Right kidney (tissue), 9 donors: Measurements from ENCODE around the gene TUBB.

Experiments
- DNase-seq: peaks from one replicate; pipeline ENCODE4 v3.0.0-alpha.2; 2016
- long read RNA-seq, 8 donors: transcript quantifications; one replicate each; lab custom pipeline, GENCODE V29; 2026

The TUBB gene
- long read RNA-seq, donor 1, transcript TUBB-205 (4 exons, 2,670 nt): major isoform, 793 of 1,213 reads
- long read RNA-seq, donor 1, partial matches to known transcripts: 329 of 1,213 reads
- long read RNA-seq, donor 1, other reads (novel, unspliced or antisense): 91 of 1,213 reads
- long read RNA-seq, donor 2, transcript TUBB-205 (4 exons, 2,670 nt): major isoform, 455 of 941 reads
- long read RNA-seq, donor 2, partial matches to known transcripts: 481 of 941 reads
- long read RNA-seq, donor 2, other reads (novel, unspliced or antisense): 5 of 941 reads
- long read RNA-seq, donor 3, transcript TUBB-205 (4 exons, 2,670 nt): major isoform, 263 of 279 reads
- long read RNA-seq, donor 3, partial matches to known transcripts: 16 of 279 reads
- long read RNA-seq, donor 3, other reads (novel, unspliced or antisense): 0 of 279 reads
- long read RNA-seq, donor 4, transcript TUBB-205 (4 exons, 2,670 nt): major isoform, 450 of 508 reads
- long read RNA-seq, donor 4, partial matches to known transcripts: 58 of 508 reads
- long read RNA-seq, donor 4, other reads (novel, unspliced or antisense): 0 of 508 reads
- long read RNA-seq, donor 5, transcript TUBB-205 (4 exons, 2,670 nt): major isoform, 651 of 696 reads
- long read RNA-seq, donor 5, partial matches to known transcripts: 38 of 696 reads
- long read RNA-seq, donor 5, other reads (novel, unspliced or antisense): 7 of 696 reads
- long read RNA-seq, donor 6, transcript TUBB-205 (4 exons, 2,670 nt): major isoform, 463 of 519 reads
- long read RNA-seq, donor 6, partial matches to known transcripts: 56 of 519 reads
- long read RNA-seq, donor 6, other reads (novel, unspliced or antisense): 0 of 519 reads
- long read RNA-seq, donor 7, transcript TUBB-205 (4 exons, 2,670 nt): major isoform, 854 of 1,022 reads
- long read RNA-seq, donor 7, partial matches to known transcripts: 117 of 1,022 reads
- long read RNA-seq, donor 7, other reads (novel, unspliced or antisense): 51 of 1,022 reads
- long read RNA-seq, donor 8, transcript TUBB-205 (4 exons, 2,670 nt): major isoform, 561 of 784 reads
- long read RNA-seq, donor 8, partial matches to known transcripts: 214 of 784 reads
- long read RNA-seq, donor 8, other reads (novel, unspliced or antisense): 7 of 784 reads

DNA sequence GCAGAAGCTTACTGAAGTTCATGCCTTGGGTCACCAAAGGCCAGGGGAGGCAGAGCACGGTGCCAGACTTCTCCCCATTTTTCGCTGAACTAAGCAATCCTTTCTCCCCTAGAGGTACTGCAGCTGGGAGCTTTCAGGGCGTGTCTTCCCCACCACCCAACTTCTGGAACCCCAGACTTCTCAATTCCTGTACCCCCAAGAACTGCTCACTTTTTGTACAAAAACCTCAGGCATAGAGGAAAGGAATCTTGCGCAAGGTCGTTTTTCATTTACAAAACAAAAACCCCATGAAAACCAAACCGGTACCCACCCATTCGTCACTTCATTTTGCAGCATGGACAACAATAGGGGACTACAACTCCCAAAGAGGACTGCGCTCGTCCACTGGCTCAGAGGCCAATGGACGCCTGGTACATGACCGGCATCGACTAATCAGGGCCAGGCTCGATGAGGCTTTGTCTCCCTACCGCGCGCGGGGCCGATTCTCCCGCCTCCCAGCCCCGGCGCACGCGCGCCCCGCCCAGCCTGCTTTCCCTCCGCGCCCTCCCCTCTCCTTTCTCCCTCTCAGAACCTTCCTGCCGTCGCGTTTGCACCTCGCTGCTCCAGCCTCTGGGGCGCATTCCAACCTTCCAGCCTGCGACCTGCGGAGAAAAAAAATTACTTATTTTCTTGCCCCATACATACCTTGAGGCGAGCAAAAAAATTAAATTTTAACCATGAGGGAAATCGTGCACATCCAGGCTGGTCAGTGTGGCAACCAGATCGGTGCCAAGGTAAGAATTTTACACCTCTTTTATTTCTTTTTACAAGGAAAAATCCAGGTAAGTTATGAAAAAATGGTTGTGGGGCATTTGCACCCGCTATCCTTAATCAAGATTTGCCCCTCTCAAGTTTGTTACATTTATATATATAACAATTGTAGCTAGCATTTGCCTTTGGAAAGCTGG, at the start of gene TUBB:
Gene TUBB (plus strand): TSS at position 562 of the 947 bp plus-strand sequence. CDS start 155 bp downstream, at position 717.
- peak; percentile 89 for DNase-seq

DNA sequence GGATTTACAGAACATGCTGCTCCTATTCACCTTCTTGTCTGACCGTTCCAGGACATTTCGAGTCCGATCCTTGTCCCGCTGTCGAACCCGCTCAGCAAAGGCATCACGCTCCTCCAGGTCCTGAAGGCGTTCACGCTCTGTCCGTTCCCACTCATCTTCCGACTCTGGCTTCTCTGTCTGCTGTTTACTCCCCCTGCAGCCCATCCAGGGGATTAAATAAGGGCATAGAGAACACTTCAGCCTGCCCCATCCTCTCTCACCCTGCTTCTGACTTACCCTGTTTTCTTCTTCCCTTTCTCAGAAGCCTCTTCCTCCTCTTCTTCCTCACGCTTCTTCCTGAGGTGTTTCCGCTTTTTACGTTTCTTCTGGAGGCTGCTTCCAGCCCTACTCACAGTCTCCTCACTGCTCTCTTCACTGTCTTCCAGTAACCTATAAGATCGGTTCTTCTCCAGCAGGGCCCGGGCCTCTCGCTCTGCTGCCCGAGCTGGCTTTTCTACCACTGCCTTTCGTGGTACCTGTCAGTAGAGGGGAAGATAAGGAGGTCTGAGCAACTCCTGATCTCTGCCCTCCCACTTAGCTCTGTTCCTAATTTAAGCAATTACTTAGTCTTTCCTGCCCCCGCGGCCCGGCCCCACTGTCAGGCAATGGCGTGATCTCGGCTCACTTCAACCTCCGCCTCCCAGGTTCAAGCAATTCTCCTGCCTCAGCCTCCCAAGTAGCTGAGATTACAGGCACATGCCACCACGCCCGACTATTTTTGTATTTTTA, 49.2 kb upstream of the TUBB start:
- DNase-seq: no peak

DNA sequence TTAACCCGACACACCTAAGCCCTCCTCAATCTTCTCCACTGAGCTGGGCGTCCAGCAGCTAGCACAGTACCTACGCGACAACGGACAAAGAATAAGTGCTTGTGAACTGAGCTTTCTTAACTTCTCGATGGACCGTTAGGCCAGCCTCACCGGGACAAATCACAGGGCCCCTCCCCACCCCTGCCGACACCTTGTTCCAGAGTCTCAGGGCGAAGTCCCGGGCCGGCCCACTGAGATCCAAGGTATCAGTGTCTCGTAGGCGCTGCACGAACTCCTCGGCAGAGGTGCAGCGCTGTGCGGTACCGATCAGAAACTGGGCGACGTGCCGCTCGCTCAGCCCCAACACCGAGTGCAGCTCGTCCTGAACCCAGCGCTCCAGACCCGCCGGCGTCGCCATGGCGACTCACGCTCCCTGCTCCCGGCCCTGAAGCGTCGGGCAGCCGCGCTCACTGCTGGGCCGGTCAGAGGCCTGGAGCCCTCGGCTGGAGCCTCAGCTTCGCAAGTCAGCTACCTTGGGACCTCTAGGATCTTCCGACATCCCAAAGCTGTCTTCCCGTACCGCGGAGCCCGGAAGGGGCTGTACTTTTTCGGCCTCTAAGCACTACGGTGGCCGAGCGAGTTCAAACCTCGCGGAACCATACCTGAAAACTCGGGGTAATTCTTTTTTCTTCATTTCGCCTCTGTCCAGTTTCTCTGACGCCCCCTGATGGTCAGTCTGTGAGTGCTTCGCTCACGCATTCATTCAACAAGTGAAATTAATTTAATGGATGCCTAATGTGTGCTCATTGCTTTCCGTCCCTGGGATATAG, 47.5 kb upstream of the TUBB start, which contains the start of gene DHX16:
Gene DHX16 (minus strand): TSS at position 562 of the 809 bp plus-strand sequence. CDS start 165 bp downstream, at position 397.
- peak; percentile 91 for DNase-seq

DNA sequence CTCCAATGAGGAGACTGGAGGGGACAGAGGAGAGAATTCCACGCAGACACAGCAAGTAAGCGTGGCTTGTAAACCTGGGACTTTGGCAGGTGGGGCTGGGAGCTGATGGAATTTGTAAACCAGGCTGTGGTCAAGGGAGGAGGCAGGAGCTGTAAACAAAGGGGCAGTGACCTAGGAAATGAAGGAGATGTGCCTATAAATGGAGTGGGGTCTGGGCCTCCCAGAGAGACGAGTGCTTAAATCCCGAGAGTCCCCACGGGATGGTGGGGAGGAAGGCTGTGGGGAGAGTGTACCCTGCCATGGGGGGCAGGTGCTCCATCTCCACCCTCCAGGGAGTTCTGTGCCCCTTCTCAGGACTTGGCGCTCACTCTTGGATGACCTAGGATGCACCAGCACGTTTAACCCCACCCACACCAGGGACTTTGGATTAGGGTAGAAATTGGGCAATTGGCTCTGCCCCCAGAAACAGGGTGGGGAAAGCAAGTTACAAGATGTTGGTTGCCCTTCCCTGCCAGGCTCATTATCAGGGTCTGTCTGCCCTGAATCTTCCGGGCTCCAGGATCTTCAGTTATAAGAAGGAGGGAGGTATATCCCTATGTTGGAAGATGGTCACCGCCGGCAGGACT, 43.4 kb upstream of the TUBB start:
- DNase-seq: no peak

DNA sequence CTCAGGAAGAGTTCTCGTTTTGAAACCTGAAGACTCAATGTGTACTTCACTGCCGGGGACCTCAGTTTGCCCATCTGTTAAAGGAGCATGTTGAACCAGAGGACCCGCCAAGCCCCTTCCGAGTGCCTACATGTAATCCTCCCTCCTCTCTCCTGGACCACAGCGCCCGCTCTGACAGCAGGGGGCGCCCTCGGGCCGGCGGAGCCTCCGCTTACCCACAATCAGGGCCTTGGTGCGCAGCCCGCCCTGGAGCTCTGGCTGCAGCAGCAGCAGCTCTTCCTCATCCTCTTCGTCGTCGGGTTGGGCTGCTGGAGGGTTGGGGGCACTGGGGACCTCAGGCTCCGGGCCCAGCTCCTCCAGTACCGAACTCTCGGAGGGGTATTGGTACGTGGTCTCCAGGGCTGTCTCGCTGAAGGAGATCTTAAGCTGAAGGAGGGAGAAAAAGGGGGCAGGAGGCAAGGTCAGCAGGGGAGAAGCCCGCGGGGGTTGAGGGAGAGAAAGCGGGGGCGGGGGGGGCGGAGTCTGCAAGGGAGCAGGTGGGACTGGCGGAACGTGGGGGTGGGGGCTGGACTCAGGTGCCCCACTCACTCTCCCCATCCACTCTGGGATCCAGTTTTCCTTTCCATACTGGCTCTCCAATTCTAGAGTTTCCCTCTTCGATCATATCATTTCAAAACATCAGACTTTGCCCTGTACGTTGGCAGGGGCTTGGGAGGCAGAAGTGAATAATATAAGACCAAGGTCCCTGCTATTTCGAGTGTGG, 41.0 kb upstream of the TUBB start:
- peak; percentile 78 for DNase-seq

DNA sequence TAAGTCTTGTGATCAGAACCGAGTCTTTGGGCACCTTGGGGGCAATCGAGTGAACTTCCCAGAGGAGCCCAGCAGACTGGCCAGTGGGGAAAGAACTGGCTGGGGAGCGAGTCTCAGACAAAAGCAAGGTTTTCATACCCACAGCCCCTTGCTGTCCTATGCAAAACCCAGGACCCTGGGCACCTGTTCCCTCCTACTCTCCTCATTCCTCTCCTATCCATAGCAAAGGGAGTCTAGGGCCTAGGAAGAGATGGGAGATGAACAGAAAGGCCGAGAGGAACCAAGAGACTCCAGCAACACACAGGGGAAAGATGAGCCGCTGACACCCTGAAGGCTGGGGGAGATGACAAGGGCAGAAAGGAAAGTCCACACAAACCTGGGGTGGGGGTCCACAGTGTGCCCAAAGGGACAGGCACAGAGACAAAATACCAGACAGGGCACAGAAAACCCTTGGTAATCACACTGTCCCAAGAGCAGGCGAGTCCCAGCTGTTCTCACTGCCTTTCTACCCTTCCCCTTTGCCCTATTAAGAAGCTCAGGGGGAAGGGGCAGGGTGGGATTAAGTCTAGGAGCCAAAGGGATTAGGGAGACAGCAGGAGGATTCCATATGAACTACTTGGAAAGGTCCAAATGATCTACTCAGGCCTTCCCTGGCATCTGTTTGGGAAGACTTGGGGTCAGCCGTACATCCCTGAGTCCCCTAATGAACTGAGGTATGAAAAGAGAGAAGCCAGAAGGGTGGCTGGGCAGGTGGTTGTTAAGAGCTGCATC, 40.2 kb upstream of the TUBB start:
- no peak for DNase-seq

DNA sequence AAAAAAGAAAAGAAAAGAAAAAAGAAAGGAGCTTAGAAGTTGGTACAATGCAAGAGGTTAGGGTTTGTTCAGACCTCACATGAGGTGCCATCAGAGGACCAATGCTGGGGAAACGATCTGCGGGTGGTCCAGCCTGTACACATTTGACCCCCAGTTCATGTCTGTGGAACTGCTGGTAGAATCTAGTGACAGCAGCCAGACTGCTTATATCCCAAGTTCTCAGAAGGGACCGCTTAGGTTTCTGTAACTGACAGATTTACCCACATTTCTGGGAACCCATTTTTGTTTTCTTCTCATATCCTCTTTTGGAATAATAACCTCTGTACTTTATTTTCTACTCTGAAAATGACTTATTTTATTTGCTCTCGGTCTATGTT, 38.4 kb upstream of the TUBB start:
- DNase-seq: no peak

DNA sequence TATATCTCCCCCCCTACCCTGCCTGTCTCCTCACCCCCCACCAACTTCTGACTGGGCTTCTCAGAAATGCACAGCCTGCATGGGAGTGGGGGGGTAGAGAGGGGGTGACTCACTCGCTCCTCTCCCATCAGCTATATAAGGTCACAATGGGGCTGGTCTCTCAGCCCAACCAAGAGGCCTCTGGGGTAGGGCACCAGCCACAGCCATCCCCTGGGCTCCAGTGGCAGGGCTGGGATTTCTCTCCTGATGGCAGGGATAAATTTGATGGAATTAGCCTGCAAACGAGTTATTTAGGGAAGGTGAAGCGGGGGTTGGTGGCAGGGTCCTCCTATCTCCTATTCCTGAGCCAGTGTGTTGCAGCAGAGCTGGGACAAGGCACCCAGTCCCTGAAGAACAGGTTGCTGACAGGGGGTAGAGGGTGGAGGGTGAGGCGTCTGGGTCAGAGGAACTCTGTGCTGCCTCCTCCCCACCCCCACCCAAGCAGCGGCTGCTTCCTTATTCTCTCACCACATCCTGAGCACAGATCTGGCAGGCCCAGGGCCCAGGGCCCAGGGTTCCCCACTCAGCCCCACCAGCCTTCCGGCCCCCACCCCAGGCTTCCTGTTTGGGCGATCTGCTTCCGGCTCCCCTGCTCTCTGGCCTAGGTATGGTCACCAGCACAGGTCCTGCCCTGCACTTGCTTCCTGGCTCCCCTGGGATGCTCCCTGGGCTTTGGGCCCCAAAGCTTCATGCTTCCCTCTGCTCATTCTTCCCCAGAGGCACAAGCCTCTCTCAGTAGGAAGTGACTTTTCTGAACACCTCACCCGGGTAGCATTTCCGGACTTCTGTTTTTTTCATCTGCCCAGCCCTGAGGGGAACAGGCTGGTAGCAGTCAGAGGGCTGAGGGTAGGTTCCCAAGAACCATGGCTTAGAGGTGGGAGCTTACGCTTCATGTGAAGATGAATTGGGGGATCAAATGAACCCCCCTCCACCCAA, 37.7 kb upstream of the TUBB start:
- DNase-seq: no peak

DNA sequence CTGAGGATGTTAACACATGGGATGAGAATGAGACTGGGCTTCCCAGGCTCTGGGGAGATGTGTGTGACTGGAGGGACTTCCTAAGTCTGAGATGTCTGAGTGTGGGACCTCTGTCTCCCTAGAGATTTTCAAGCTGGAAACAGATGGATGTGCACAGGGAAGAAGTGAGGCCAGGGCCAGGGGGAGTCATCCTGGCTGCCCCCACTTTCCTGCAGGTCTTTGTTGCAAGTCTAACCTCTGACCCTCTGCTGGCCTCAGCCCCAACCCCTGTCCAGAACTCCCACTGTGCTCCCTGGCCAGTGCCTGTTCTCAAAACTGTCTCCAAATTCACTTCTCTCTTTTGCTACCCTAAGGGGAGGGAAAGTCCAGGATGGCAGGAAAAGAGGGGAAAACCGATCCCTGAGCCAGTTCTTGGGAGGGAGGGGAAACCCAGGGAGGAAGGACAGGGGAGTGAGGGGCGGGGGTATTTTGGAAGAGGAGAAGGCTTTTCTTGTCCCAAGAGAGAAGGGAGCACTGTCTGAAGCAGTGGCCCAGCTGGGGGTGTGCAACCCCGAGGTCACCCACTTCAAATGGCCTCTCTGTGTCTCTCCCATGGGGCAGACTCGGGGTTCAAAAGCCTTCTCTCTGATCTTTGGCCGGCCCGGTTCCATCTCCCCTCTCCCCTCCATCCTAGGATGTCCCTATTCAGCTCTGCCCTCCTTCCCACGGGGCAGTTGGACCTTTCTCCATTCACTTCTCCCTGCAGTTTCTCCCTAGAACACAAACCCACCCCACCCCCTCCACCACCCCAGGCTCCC, 36.8 kb upstream of the TUBB start:
- DNase-seq: no peak

DNA sequence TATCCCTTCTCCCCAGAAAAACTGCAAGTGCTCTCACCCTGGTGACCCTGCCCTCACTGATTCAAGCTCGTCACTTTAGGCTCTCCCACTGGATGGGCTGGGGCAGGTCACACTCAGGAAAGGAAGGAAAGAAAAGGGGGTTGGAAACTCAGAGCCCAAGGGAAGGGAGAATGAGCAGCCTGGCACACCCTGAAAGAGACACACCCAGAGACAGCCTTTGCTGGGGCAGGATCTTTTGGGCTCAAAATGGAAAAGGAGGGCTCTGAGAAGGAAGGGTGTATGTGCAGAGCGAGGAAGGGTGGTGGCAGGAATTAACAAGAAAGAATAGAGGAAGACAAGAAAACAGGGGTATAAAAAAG, 36.2 kb upstream of the TUBB start:
- no peak for DNase-seq

DNA sequence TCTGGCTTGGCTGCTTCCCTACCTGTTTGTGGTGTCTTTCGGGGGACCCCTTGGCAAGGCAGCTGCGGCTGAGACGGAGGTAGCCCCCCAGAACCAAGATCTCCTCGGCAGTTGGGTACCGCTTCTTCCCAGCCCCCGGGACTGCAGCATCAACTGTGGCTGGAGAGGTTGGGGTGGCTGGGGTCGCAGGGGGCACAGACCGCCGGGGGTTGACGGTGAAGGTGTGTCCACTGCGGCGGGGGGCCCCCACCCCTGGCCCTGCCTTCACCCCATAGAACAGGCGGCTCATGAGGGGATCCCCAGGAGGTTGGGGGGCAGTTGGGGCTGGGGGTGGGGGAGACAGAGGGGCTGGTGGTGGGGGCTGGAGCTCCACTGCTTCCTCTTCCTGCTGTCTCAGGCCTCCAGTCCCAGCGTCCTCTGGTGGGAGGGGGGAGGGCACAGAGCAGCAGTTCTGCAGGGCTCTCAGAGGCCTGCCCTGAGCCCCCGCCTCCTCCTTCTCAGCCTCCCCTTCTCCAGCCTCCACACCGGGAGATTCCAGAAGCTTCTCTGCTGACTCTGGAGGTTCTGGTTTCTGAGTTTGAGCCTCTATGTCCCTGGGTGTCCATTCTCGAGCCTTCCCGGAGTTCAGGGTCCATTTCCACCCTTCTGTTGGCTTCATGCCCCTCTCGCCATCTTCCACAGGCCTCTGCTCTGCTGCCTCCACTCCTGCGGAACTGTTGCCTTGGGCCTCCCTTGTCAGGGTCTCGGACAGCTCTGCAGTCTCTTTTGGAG, 35.6 kb upstream of the TUBB start:
- no peak for DNase-seq

DNA sequence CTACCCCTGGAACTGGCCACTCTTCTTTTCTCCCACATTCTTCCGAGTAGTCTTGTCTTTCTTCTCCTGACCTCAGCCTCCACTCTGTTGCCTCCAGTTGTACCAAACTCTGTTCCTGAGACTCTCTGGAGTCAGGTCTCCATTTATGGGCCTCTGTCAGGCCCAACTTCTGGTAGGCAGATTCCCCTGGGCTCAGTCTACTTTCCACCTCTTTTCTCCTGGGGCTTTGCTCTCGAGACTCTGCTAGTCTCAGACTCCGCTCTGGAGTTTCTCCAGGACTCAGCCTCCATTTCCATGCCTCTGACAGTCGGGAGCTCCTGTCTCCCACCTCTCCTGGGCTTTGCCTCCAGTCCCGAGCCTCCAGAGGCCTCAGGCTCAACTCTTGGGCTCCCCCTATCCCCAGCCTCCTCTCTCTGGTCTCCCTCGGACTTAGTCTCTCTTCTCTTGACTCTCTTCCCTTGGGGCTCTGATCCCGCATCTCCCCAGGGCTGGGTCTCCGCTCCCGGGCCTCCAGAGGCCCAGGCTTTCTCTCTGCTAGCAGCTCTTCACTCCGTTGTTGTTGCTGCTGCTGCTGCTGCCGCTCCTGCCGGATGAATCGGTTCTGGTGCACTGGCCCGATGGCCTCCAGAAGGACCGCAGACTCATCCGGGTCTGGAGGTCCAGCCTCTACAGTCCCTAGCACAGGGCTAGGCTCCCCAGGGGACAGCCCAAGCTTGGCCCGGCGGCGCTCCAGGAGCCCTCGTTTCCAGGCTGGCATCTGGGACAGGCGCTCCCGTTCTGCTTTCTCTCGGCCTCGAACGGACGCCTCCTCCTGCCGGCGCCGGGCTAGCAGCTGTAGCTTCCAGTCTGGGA, 34.8 kb upstream of the TUBB start:
- DNase-seq: no peak

DNA sequence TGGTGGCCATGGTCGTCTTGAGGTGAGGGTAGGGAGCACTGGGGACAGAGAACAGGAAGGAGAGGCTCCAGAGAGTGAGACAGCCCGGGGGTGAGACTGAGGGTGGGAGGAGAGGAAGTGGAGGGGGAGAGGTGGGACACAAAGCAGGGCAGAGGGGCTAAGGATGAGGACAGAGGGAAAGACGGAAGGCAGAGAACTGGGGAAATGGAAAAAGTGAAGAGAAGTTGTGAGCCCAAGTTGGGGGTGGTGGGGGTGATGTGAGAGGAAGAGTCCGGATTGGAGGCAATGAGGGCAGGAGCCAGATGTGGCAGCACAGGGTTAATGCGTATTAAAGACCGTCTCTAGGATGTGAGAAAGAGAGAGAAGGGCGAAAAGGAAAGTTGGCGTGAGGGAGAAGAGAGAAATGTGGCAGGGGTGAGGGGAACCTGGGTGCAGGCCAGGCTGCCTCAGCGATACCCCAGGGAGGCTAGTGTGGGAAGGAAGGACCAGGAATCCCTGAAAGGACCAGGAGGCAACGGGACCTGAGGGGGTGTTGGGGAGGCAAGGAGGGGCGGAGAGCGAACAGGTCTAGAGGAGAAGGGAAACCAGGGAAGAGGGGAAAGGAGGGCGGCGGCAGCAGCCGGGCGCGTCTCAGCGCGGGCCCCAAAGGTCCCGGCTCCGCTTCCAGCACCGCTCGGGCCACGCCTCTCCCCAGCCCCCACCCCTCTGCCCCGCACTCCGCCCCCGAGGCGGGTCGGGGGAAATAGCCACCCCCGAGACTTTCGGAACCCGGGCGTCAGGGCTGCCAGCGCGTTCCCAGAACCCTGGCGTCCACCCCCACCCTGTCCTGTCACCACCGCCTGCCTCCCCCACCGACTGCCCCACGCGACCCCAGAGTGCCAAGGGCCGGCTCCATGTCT, 33.9 kb upstream of the TUBB start, which contains the start of gene PPP1R18:
Gene PPP1R18 (minus strand): TSS at position 637 of the 899 bp plus-strand sequence. CDS start 627 bp downstream, at position 10.
- peak; percentile 68 for DNase-seq
